NCI-H2107 treated with DMSO at 0.1 percent for 48 hours (cell line): ENCODE results near the gene JMJD1C.
"Not testable (repeated sequence)": the region's sequence is repeated elsewhere in the genome, so short reads cannot be mapped to it uniquely, and the experiment has no call there.

Source experiments
- DNase-seq: peaks from one replicate; lab custom pipeline; 2025; ENCODE audit not compliant: unreplicated experiment; lab: John Stamatoyannopoulos, UW

The JMJD1C gene

GRCh38 chr10:63304146-63304545, 161.6 kb downstream of the JMJD1C start:
- no peak for DNase-seq

- no peak for DNase-seq
Measured at GRCh38 chr10:63300801-63301200, 165.0 kb downstream of the JMJD1C start.

- DNase-seq, result no peak
Measured at GRCh38 chr10:63297941-63298340, 167.8 kb downstream of the JMJD1C start.

- DNase-seq, result no peak
Measured at GRCh38 chr10:63294781-63295180, 171.0 kb downstream of the JMJD1C start.

DNA sequence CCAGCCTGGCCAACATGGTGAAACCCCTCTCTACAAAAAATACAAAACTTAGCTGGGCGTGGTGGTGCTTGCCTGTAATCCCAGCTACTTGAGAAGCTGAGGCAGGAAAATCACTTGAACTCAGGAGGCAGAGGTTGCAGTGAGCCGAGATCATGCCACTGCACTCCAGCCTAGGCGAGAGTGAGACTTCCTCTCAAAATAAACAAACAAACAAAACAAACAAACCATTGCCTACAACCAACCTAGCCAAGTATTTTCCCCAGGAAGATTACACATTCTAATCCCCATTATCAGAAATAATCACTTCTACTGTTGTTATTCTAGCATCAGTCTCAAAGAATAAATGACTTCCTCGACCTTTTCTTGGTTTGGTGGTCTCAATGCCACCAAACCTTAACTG, 172.9 kb downstream of the JMJD1C start:
- not testable (repeated sequence) for DNase-seq

GRCh38 chr10:63288170-63288569, 177.6 kb downstream of the JMJD1C start:
- no peak for DNase-seq

GRCh38 chr10:63286754-63287264, 179.0 kb downstream of the JMJD1C start:
- DNase-seq, result no peak

DNA sequence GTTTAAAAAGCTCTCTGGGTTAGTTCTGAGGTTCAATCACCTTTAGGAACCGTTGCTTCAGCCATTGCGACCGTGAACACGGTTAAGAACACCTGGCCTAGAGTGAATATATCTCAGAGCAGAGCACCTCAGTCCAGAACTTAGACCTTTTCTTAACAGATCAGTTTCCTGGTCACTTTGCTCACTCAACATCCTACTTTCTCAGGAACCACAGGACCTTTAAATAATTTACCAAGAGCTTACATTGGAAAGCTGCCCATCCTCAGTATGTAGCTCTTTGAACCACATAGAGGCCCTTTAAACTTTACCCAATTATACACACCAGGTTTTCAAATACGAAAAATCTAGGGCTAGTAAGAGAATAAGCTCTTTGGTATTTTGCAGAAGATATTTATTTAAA, 179.4 kb downstream of the JMJD1C start:
- no peak for DNase-seq

GRCh38 chr10:63283901-63284300, 181.9 kb downstream of the JMJD1C start:
- not testable (repeated sequence) for DNase-seq

- no peak for DNase-seq
Measured at GRCh38 chr10:63283093-63283492, 182.7 kb downstream of the JMJD1C start.

- DNase-seq, result no peak
Measured at GRCh38 chr10:63281967-63282366, 183.8 kb downstream of the JMJD1C start.

- no peak for DNase-seq
Measured at GRCh38 chr10:63280386-63280785, 185.4 kb downstream of the JMJD1C start.

GRCh38 chr10:63275094-63275493, 190.7 kb downstream of the JMJD1C start:
- no peak for DNase-seq

- no peak for DNase-seq
Measured at GRCh38 chr10:63273577-63273976, 192.2 kb downstream of the JMJD1C start.

- DNase-seq, result peak; percentile 92
Measured at GRCh38 chr10:63268798-63269503, 196.8 kb downstream of the JMJD1C start.

GRCh38 chr10:63268149-63268797, 197.5 kb downstream of the JMJD1C start:
- peak; percentile 9 for DNase-seq

- peak; percentile 2 for DNase-seq
Measured at GRCh38 chr10:63267414-63268148, 198.2 kb downstream of the JMJD1C start.

GRCh38 chr10:63266391-63267316, 199.1 kb downstream of the JMJD1C start:
- DNase-seq, result peak; percentile 24

- no peak for DNase-seq
Measured at GRCh38 chr10:63265683-63266235, 200.0 kb downstream of the JMJD1C start.

DNA sequence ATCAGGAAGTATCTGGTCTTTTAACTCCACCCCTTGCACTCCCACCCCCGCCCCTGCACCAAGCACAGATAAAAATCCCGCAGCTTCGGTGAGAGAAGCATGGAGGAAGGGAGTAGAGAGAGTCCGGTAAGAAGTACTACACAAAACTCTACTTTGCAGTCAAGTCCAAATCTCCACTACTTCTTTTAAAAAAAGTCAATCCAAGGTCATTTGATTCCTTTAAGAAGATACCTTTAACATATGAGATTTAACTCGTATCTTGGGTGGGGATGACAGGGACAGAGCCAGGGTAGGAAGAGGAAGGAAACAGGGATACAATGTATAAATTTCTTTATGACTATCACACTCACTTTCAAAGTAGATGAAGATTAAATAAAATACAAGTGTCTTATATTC, 200.6 kb downstream of the JMJD1C start:
- no peak for DNase-seq
